ENCODE results near the gene STAB2.

The STAB2 gene

DNA sequence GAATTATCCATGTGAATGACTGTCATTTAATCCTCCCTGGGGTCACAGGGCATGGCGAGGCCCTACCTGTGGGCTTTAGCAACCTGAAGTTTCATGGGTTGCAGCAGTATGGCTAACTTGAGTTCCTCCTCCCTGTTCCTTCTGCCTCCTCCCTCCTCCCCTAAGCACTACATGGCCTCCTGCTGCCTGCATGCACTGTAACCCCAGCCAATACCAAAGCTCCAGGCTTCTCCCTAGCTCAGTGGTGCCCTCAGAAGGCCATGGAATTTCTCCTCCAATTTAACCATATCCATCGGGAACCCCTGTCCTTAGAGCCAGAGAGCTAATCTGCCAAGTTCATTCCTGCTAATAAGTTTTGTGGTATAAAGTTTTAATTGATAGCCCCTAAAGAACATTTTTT is 158.9 kb downstream of the STAB2 start:
- Histone ChIP-seq H2AFZ (ENCODE audit: low read depth) (no peak overlapping the region), H4K20me1 (ENCODE audit: insufficient read depth) (no peaks in the 10 kb centered on the region)
- TF ChIP-seq, protein P1, sequence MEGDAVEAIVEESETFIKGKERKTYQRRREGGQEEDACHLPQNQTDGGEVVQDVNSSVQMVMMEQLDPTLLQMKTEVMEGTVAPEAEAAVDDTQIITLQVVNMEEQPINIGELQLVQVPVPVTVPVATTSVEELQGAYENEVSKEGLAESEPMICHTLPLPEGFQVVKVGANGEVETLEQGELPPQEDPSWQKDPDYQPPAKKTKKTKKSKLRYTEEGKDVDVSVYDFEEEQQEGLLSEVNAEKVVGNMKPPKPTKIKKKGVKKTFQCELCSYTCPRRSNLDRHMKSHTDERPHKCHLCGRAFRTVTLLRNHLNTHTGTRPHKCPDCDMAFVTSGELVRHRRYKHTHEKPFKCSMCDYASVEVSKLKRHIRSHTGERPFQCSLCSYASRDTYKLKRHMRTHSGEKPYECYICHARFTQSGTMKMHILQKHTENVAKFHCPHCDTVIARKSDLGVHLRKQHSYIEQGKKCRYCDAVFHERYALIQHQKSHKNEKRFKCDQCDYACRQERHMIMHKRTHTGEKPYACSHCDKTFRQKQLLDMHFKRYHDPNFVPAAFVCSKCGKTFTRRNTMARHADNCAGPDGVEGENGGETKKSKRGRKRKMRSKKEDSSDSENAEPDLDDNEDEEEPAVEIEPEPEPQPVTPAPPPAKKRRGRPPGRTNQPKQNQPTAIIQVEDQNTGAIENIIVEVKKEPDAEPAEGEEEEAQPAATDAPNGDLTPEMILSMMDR (conservative IDR thresholded peaks at IDR 0.05; ENCODE audit: low read depth, low read length), result no peak

DNA sequence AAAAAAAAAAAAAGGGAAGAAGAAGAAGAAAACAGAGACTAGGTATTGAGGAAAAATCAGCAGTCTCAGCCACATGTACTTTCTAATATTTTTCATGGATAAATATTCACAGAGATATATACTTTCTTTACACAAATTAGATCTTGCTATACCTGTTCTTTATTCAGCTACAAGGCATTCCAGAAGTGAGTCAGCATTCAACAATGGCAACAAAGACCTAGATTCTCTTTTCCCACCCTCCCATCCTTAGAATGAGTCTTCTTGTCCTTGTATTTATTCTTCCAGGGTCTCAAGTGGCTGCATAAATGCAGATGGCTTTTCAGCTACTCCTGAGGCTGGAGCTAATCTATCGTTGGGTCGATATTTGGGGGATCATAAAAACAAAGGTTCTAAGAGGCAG is 160.9 kb downstream of the STAB2 start:
- no peak overlapping the region for H3K4me2 ChIP-seq

More for the DNA sequence above, 158.9 kb downstream of the STAB2 start:
- H3K4me1 ChIP-seq (ENCODE audit: low read depth, poor library complexity, severe bottlenecking), result no peaks in the 10 kb centered on the region
- no peak overlapping the region for H3K27ac ChIP-seq
- no peak overlapping the region for H3K9ac ChIP-seq
- no peak overlapping the region for H3K4me3 ChIP-seq (IDR thresholded peaks at IDR 0.05; ENCODE audit: insufficient read depth, low read depth, low read length)
- no peaks in the 10 kb centered on the region for H3K36me3 ChIP-seq (ENCODE audit: insufficient read depth)
- H3K79me2 ChIP-seq (ENCODE audit: insufficient read depth, low read depth), result no peaks in the 10 kb centered on the region
- no peaks in the 10 kb centered on the region for H3K27me3 ChIP-seq (ENCODE audit: insufficient read depth, low read depth)
- no peak overlapping the region for H3K4me2 ChIP-seq

DNA sequence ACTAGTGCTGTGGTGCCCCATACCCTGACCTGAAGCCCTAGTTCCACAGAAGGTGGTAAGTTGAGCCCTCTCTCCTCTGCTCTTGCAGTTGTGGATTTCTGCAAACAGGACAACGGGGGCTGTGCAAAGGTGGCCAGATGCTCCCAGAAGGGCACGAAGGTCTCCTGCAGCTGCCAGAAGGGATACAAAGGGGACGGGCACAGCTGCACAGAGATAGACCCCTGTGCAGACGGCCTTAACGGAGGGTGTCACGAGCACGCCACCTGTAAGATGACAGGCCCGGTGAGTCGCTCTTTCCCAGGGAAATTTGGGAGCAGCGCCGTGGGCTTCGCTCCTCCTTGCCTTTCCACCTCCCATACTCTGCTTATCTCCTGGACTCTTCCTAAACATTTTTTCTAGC is 161.8 kb downstream of the STAB2 start:
- Histone ChIP-seq H3K27ac (no peak overlapping the region), H3K79me2 (ENCODE audit: insufficient read depth, low read depth) (no peaks in the 10 kb centered on the region), H3K36me3 (ENCODE audit: insufficient read depth) (no peaks in the 10 kb centered on the region), H2AFZ (ENCODE audit: low read depth) (no peak overlapping the region), H3K4me1 (ENCODE audit: low read depth, poor library complexity, severe bottlenecking) (no peaks in the 10 kb centered on the region), H3K4me2 (no peak overlapping the region), H4K20me1 (ENCODE audit: insufficient read depth) (no peaks in the 10 kb centered on the region), H3K27me3 (ENCODE audit: insufficient read depth, low read depth) (no peaks in the 10 kb centered on the region), H3K9ac (no peak overlapping the region), H3K4me3 (IDR thresholded peaks at IDR 0.05; ENCODE audit: insufficient read depth, low read depth, low read length) (no peak overlapping the region)
- TF ChIP-seq, protein P1 (conservative IDR thresholded peaks at IDR 0.05; ENCODE audit: low read depth, low read length), result no peak

More for the DNA sequence above, 160.9 kb downstream of the STAB2 start:
- no peaks in the 10 kb centered on the region for H3K4me1 ChIP-seq (ENCODE audit: low read depth, poor library complexity, severe bottlenecking)
- no peak overlapping the region for H3K4me3 ChIP-seq (IDR thresholded peaks at IDR 0.05; ENCODE audit: insufficient read depth, low read depth, low read length)
- no peaks in the 10 kb centered on the region for H3K27me3 ChIP-seq (ENCODE audit: insufficient read depth, low read depth)
- H3K79me2 ChIP-seq (ENCODE audit: insufficient read depth, low read depth), result no peaks in the 10 kb centered on the region
- no peaks in the 10 kb centered on the region for H3K36me3 ChIP-seq (ENCODE audit: insufficient read depth)
- H3K27ac ChIP-seq, result no peak overlapping the region
- H3K9ac ChIP-seq, result no peak overlapping the region
- TF ChIP-seq, protein P1 (conservative IDR thresholded peaks at IDR 0.05; ENCODE audit: low read depth, low read length), result no peak
- H4K20me1 ChIP-seq (ENCODE audit: insufficient read depth), result no peaks in the 10 kb centered on the region
- H2AFZ ChIP-seq (ENCODE audit: low read depth), result no peak overlapping the region

DNA sequence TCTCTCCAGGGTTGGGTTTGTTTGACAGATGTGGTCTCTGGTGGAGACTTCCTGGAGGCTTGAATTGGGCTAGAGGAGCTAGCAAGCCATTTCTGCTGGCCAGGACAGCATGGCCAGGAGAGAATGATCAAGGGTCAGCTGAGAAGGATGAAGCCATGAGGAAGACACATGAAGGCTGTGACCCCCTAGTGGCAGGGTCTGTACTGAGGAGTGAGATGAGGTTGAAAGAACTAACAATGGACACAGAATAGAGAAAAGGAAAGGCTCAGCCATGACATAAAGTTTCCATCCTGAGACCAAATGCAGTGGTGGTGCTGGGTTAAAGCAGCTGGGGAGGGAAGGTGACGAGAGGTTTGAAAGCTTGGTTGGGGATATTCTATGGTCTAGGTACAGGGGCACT is 164.1 kb downstream of the STAB2 start:
- Histone ChIP-seq H3K4me1 (ENCODE audit: low read depth, poor library complexity, severe bottlenecking) (no peaks in the 10 kb centered on the region), H3K9ac (no peak overlapping the region), H3K27me3 (ENCODE audit: insufficient read depth, low read depth) (no peaks in the 10 kb centered on the region), H3K36me3 (ENCODE audit: insufficient read depth) (no peaks in the 10 kb centered on the region), H4K20me1 (ENCODE audit: insufficient read depth) (no peaks in the 10 kb centered on the region), H3K27ac (no peak overlapping the region), H3K4me2 (no peak overlapping the region), H3K4me3 (IDR thresholded peaks at IDR 0.05; ENCODE audit: insufficient read depth, low read depth, low read length) (no peak overlapping the region), H3K79me2 (ENCODE audit: insufficient read depth, low read depth) (no peaks in the 10 kb centered on the region), H2AFZ (ENCODE audit: low read depth) (no peak overlapping the region)
- TF ChIP-seq, protein P1 (conservative IDR thresholded peaks at IDR 0.05; ENCODE audit: low read depth, low read length), result no peak

All from KMS-11 (cell line).